ENCODE results near the gene PCP4.

PCP4 gene

GRCh38 chr21:39951183-39952101 is 84.2 kb downstream of the PCP4 start:
- TF ChIP-seq CTCF (IDR thresholded peaks at IDR 0.05; ENCODE audit: low read length, missing control alignments) = no peak
- no peak for DNase-seq (ENCODE audit: low read depth)
- H3K4me3 ChIP-seq (replicated peaks; ENCODE audit: low read depth, low read length) = no peak overlapping the region

- TF ChIP-seq CTCF (IDR thresholded peaks at IDR 0.05; ENCODE audit: low read length, missing control alignments) = no peak
- DNase-seq (ENCODE audit: low read depth) = no peak
- H3K4me3 ChIP-seq (replicated peaks; ENCODE audit: low read depth, low read length) = no peak overlapping the region
Observed at GRCh38 chr21:39952265-39952664, 85.0 kb downstream of the PCP4 start.

- TF ChIP-seq CTCF (IDR thresholded peaks at IDR 0.05; ENCODE audit: low read length, missing control alignments) = no peak
- H3K4me3 ChIP-seq (replicated peaks; ENCODE audit: low read depth, low read length) = no peak overlapping the region
- DNase-seq (ENCODE audit: low read depth) = no peak
Observed at GRCh38 chr21:39954570-39954969, 87.3 kb downstream of the PCP4 start.

GRCh38 chr21:39955326-39955725 is 88.1 kb downstream of the PCP4 start:
- no peak for TF ChIP-seq CTCF (IDR thresholded peaks at IDR 0.05; ENCODE audit: low read length, missing control alignments)
- no peak overlapping the region for H3K4me3 ChIP-seq (replicated peaks; ENCODE audit: low read depth, low read length)
- no peak for DNase-seq (ENCODE audit: low read depth)

GRCh38 chr21:39956586-39956985 is 89.3 kb downstream of the PCP4 start:
- no peak for DNase-seq (ENCODE audit: low read depth)

GRCh38 chr21:39958731-39959130 is 91.5 kb downstream of the PCP4 start:
- TF ChIP-seq CTCF (IDR thresholded peaks at IDR 0.05; ENCODE audit: low read length, missing control alignments) = no peak
- H3K4me3 ChIP-seq (replicated peaks; ENCODE audit: low read depth, low read length) = no peak overlapping the region

More at GRCh38 chr21:39956586-39956985, 89.3 kb downstream of the PCP4 start:
- no peak overlapping the region for H3K4me3 ChIP-seq (replicated peaks; ENCODE audit: low read depth, low read length)
- TF ChIP-seq CTCF (IDR thresholded peaks at IDR 0.05; ENCODE audit: low read length, missing control alignments) = no peak

GRCh38 chr21:39961251-39961650 is 94.0 kb downstream of the PCP4 start:
- H3K4me3 ChIP-seq (replicated peaks; ENCODE audit: low read depth, low read length) = no peak overlapping the region
- DNase-seq (ENCODE audit: low read depth) = no peak
- TF ChIP-seq CTCF (IDR thresholded peaks at IDR 0.05; ENCODE audit: low read length, missing control alignments) = no peak

More at GRCh38 chr21:39958731-39959130, 91.5 kb downstream of the PCP4 start:
- no peak for DNase-seq (ENCODE audit: low read depth)

All from fibroblast of pulmonary artery (primary cell).